ENCODE results near the gene CAMTA1.
A peak's percentile ranks its signal among the peaks of the same experiment; 100 is the strongest.

Gene CAMTA1

GRCh38 chr1:7754234-7754633, 969.0 kb downstream of the CAMTA1 start:
- no peaks in the 10 kb centered on the region for H3K36me3 Mint-ChIP-seq
- no peaks in the 10 kb centered on the region for H3K4me1 Mint-ChIP-seq
- no peak overlapping the region for H3K4me3 Mint-ChIP-seq
- ATAC-seq = no peak
- H3K9me3 Mint-ChIP-seq = no peaks in the 10 kb centered on the region
- H3K27me3 Mint-ChIP-seq = no peaks in the 10 kb centered on the region
- no peak overlapping the region for H3K27ac Mint-ChIP-seq

- ATAC-seq = no peak
- Mint-ChIP-seq H3K9me3 (no peaks in the 10 kb centered on the region), H3K36me3 (no peaks in the 10 kb centered on the region), H3K27me3 (no peaks in the 10 kb centered on the region), H3K4me3 (no peak overlapping the region), H3K4me1 (no peaks in the 10 kb centered on the region), H3K27ac (no peak overlapping the region)
Measured at GRCh38 chr1:7755448-7755847, 970.2 kb downstream of the CAMTA1 start.

DNA sequence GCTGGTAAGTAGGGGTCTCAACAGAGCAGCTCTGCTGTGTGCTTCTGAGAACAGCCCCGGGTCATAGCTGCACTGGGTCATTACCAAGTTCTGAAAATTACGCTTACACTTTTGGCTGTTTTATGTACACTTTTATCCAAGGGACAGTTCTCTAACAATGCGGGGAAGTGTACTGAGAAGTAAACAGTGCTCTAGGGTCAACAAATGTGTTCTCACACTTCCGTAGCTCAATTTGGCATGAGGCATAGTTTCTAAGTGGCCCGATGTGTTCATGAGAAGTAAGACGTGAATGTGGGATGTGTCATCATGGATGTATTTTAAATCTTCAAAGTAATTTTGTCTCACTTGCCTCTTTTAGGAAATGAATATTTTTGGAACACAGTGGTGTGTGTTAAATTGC, 975.0 kb downstream of the CAMTA1 start:
- ATAC-seq = no peak
- no peak overlapping the region for H3K27ac Mint-ChIP-seq
- H3K27me3 Mint-ChIP-seq = no peaks in the 10 kb centered on the region
- no peak overlapping the region for H3K4me3 Mint-ChIP-seq
- no peaks in the 10 kb centered on the region for H3K9me3 Mint-ChIP-seq
- no peaks in the 10 kb centered on the region for H3K36me3 Mint-ChIP-seq
- H3K4me1 Mint-ChIP-seq = no peaks in the 10 kb centered on the region

- Mint-ChIP-seq H3K4me3 (no peak overlapping the region), H3K27me3 (no peaks in the 10 kb centered on the region), H3K9me3 (no peaks in the 10 kb centered on the region), H3K36me3 (no peaks in the 10 kb centered on the region), H3K27ac (no peak overlapping the region), H3K4me1 (no peaks in the 10 kb centered on the region)
- ATAC-seq = no peak
Measured at GRCh38 chr1:7761103-7761502, 975.8 kb downstream of the CAMTA1 start.

GRCh38 chr1:7767176-7767575, 981.9 kb downstream of the CAMTA1 start:
- Mint-ChIP-seq H3K27me3 (no peaks in the 10 kb centered on the region), H3K27ac (no peak overlapping the region), H3K9me3 (no peaks in the 10 kb centered on the region), H3K4me3 (no peak overlapping the region), H3K36me3 (no peaks in the 10 kb centered on the region), H3K4me1 (peaks cover 17% of the 10 kb centered on the region)
- no peak for ATAC-seq

DNA sequence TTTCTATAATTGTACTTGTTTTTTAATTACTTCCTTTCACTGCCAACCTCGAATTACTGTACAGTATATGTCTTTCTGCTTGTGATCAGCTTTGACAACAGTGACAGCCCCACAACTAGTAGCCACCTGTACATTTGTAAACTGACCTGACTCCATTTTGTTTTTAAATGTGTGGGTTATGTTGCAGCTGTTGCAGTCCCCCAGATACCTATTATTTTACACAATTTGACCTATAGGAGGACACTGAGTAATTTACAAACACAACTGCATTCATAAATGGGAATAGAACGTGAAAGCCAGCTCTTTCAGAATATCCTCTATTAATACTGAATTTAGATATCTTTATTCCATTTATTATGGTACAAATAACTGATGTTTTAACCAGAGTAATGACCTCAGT, 983.3 kb downstream of the CAMTA1 start:
- no peak overlapping the region for H3K4me3 Mint-ChIP-seq
- no peak for ATAC-seq
- no peak overlapping the region for H3K27ac Mint-ChIP-seq
- no peaks in the 10 kb centered on the region for H3K9me3 Mint-ChIP-seq
- peaks cover 20% of the 10 kb centered on the region for H3K4me1 Mint-ChIP-seq
- H3K27me3 Mint-ChIP-seq = no peaks in the 10 kb centered on the region
- H3K36me3 Mint-ChIP-seq = no peaks in the 10 kb centered on the region

- Mint-ChIP-seq H3K27me3 (no peaks in the 10 kb centered on the region), H3K9me3 (no peaks in the 10 kb centered on the region), H3K4me3 (no peak overlapping the region), H3K4me1 (peaks cover 27% of the 10 kb centered on the region), H3K27ac (peak overlapping the region; percentile 87), H3K36me3 (peaks cover 8% of the 10 kb centered on the region)
- no peak for ATAC-seq
Measured at GRCh38 chr1:7769673-7770412, 984.6 kb downstream of the CAMTA1 start.

DNA sequence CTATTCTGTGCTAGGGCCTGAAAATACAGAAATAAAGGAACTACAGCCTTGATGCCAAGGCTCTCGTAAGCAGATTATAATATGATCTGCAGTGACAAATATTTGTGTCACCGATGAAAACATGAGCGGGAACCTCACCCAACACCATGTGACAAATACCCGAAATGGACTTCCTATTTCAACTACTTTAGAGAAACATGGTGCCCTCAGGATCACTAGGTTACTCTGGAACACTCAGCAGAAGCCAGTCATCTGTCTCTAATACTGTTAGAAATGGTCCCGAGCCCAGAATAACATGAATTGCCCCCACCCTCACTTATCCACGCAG, 985.4 kb downstream of the CAMTA1 start:
- Mint-ChIP-seq H3K9me3 (no peaks in the 10 kb centered on the region), H3K4me3 (peak overlapping the region; percentile 93), H3K4me1 (peaks cover 30% of the 10 kb centered on the region), H3K36me3 (peaks cover 10% of the 10 kb centered on the region), H3K27ac (peak overlapping the region; percentile 87), H3K27me3 (no peaks in the 10 kb centered on the region)
- peak; percentile 32 for ATAC-seq

DNA sequence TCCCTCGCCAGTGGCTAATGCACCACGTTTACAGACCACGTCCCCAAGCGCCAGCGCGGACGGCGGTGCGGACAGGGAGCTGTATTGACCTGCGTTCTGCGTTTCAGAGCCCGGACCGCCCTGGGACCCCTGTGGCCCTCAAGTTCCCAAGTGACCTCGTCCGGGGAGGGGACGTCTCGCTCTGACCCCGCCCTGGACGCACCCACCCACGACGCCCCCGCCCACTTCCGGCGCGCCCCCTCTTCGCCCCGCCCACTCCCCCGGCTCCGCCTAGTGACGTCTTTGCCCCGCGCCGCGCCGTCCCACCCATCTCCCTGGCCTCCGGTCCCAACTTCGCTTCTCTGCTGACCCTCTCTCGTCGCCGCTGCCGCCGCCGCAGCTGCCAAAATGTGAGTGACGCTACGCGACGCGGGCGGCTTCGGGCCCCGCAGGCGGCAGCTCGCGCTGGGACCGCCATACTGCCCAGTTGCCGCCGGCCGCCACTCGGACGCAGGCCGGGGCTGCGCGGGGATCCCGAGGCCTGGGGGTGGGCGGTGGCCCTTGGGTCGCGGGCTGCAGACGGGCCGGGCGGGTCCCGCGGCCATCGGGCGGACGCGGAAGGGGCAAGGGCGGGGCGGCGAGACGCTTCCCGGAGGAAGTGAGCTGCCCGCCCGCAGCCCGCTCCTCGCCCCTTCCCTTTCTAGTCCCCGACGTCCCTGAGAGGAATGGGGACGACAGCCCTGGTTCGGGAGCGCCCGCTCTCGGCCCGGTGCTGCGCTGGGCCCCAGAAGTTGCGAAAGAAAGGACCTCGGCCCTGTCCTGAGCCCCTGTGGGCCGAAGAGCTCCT, 986.0 kb downstream of the CAMTA1 start, which contains the start of gene VAMP3:
VAMP3 (plus strand) TSS at position 300 of the 826 bp plus-strand sequence; CDS start at position 388, 88 bp downstream.
- peak; percentile 97 for ATAC-seq
- Mint-ChIP-seq H3K36me3 (peaks cover 10% of the 10 kb centered on the region), H3K27ac (peak within 1 kb of the TSS; percentile 87), H3K4me1 (peaks cover 30% of the 10 kb centered on the region), H3K4me3 (peak within 1 kb of the TSS; percentile 93), H3K27me3 (no peaks in the 10 kb centered on the region), H3K9me3 (no peaks in the 10 kb centered on the region)

DNA sequence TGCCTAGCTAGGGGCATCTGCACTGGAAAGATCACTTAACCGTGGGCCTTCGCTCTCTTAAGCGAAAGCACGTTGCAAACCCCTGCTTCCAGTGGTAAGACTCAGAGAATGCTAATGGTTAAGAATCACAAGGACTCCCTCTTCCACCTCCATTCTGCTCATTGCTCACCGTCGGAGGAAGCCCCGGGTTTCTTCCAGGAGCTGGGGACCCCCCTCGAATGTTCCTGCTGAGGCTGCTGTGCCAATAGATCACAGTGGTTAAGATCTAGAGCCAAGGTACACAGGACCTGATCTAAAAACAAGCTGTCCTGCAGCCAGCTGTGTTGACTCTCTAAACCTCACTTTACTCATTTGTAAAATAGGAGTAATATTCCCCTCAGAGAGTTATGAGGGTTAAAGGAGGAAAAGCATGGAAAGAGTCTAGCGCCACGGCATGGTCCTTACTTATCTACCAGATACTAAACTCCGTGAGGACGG, 986.6 kb downstream of the CAMTA1 start:
- Mint-ChIP-seq H3K4me1 (peaks cover 30% of the 10 kb centered on the region), H3K27me3 (no peaks in the 10 kb centered on the region), H3K9me3 (no peaks in the 10 kb centered on the region), H3K36me3 (peaks cover 10% of the 10 kb centered on the region), H3K27ac (peak overlapping the region; percentile 87), H3K4me3 (peak overlapping the region; percentile 93)
- no peak for ATAC-seq

DNA sequence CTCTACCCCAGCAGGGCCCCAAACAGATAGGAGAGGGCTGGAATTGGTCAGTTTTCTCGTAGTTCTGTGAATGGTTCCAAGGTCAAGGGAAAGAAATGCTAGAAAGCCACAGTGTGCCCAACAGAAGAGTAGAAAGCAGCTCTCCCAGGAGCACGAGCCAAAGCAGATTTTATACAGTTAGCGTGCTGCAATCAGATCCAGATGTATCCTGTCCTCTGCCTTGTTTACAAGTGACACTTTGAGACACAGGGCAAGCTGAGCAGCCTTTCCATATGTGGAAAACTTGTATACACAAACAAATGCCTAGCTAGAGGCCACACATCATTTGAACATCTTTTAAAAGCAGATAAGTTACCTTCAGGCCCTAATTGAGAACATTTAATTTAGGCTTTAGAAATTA, 992.3 kb downstream of the CAMTA1 start:
- no peaks in the 10 kb centered on the region for H3K9me3 Mint-ChIP-seq
- H3K4me1 Mint-ChIP-seq = peaks cover 24% of the 10 kb centered on the region
- H3K36me3 Mint-ChIP-seq = peaks cover 29% of the 10 kb centered on the region
- H3K27me3 Mint-ChIP-seq = no peaks in the 10 kb centered on the region
- H3K4me3 Mint-ChIP-seq = no peak overlapping the region
- ATAC-seq = no peak
- H3K27ac Mint-ChIP-seq = no peak overlapping the region

DNA sequence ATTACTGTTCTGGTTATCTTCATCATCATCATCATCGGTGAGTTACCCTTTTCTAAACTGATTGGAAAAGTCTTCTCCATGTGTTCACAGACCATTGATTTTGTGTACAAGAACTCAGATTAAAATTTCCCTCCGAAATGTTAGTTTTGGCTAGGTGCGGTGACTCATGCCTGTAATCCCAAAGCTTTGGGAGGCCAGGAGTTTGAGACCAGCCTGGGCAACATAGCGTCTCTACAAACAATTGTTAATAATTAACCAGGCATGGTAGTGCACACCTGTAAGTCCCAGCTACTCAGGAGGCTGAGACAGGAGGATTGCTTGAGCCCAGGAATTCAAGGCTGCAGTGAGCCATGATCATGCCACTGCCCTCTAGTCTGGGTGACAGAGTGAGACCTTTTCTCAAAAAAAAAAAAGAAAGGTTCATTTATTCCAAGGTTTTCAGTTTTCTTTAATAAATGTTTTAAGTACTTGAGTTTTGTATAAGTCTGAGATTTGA, 992.9 kb downstream of the CAMTA1 start:
- Mint-ChIP-seq H3K27me3 (no peaks in the 10 kb centered on the region), H3K9me3 (no peaks in the 10 kb centered on the region), H3K36me3 (peaks cover 29% of the 10 kb centered on the region), H3K27ac (no peak overlapping the region), H3K4me3 (no peak overlapping the region), H3K4me1 (peaks cover 30% of the 10 kb centered on the region)
- ATAC-seq = no peak

GRCh38 chr1:7780976-7781375, 995.7 kb downstream of the CAMTA1 start:
- no peak overlapping the region for H3K4me3 Mint-ChIP-seq

DNA sequence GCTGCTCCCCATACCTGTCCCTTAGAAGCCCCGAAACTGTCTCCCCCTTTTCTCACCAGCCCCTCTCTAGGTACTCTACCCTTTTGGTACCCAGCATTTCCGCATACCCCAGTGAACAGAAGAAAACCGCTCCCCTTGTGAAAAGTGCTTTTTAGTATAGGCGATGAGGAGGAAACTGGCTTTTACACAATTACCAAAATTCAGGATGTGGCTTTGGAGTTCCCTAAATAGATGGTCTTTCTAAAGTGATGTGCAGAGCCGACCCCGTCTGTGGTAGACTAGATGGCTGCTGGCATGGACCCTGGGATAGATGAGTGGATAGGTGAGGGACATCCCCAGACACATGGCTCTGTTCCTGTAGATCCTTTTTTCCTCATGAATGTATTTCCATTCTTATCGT, 996.2 kb downstream of the CAMTA1 start:
- H3K4me3 Mint-ChIP-seq = no peak overlapping the region

More at GRCh38 chr1:7780976-7781375, 995.7 kb downstream of the CAMTA1 start:
- Mint-ChIP-seq H3K27me3 (no peaks in the 10 kb centered on the region), H3K9me3 (no peaks in the 10 kb centered on the region), H3K27ac (no peak overlapping the region), H3K36me3 (peaks cover 19% of the 10 kb centered on the region), H3K4me1 (peaks cover 21% of the 10 kb centered on the region)
- no peak for ATAC-seq

DNA sequence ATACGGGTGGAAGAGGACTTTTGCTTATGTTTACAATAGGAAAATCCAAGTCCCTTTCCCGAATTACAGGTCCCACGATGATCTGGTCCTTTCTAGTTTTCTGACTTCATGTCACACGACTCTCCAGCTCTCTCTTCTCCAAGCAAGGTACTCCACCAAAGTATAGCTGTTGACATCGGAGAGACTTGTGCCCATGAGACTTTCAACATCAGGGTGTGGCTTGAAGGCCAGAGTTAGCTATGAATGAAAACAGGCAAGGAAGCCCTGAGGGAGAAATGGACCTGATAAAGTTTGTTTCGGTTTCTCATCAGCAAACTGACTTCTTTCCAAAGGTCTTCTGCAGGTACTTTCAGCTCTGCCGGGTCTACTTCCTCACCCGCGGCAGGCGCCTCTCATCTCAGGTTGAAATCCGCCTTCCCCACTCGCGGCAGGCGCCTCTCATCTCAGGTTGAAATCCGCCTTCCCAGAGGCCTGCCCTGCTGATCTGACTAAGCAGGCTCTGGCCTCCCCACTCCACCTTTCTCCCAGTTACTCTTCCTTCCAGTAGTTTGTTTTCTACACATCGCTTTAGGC, 996.8 kb downstream of the CAMTA1 start:
- Mint-ChIP-seq H3K9me3 (no peaks in the 10 kb centered on the region), H3K27me3 (no peaks in the 10 kb centered on the region), H3K4me3 (peak overlapping the region; percentile 30), H3K27ac (peak overlapping the region; percentile 48), H3K36me3 (peaks cover 19% of the 10 kb centered on the region), H3K4me1 (peaks cover 21% of the 10 kb centered on the region)
- no peak for ATAC-seq

More for the DNA sequence above, 996.2 kb downstream of the CAMTA1 start:
- H3K4me1 Mint-ChIP-seq = peaks cover 21% of the 10 kb centered on the region
- H3K36me3 Mint-ChIP-seq = peaks cover 19% of the 10 kb centered on the region
- H3K27ac Mint-ChIP-seq = peak overlapping the region; percentile 48
- no peaks in the 10 kb centered on the region for H3K27me3 Mint-ChIP-seq
- H3K9me3 Mint-ChIP-seq = no peaks in the 10 kb centered on the region
- no peak for ATAC-seq
